HG03045 (cell line): ENCODE data around the gene SFXN3.
A peak's percentile ranks its signal among the peaks of the same experiment; 100 is the strongest.
"Not testable (repeated sequence)": the region's sequence is repeated elsewhere in the genome, so short reads cannot be mapped to it uniquely, and the experiment has no call there.

Experiments
- ATAC-seq: cut with Tn5 transposase; IDR thresholded peaks from one replicate; pipeline ENCODE4 v1.9.1; 2021; ENCODE audit warnings: mild to moderate bottlenecking, moderate library complexity; ENCODE audit not compliant: unreplicated experiment

The SFXN3 gene

GRCh38 chr10:101034404-101034803 is 3.4 kb downstream of the SFXN3 start:
- ATAC-seq: not testable (repeated sequence)

GRCh38 chr10:101035314-101035713 is 4.3 kb downstream of the SFXN3 start:
- ATAC-seq: no peak

GRCh38 chr10:101035916-101036702 is 5.1 kb downstream of the SFXN3 start:
- ATAC-seq: no peak

- ATAC-seq: no peak
Measured at GRCh38 chr10:101036726-101037125, 5.7 kb downstream of the SFXN3 start.

- ATAC-seq: no peak
Measured at GRCh38 chr10:101038484-101038883, 7.5 kb downstream of the SFXN3 start.

GRCh38 chr10:101040061-101040460 is 9.0 kb downstream of the SFXN3 start:
- no peak for ATAC-seq

- ATAC-seq: no peak
Measured at GRCh38 chr10:101040851-101041250, 9.8 kb downstream of the SFXN3 start.

- peak; percentile 56 for ATAC-seq
Measured at GRCh38 chr10:101041252-101041761, 10.3 kb downstream of the SFXN3 start.

DNA sequence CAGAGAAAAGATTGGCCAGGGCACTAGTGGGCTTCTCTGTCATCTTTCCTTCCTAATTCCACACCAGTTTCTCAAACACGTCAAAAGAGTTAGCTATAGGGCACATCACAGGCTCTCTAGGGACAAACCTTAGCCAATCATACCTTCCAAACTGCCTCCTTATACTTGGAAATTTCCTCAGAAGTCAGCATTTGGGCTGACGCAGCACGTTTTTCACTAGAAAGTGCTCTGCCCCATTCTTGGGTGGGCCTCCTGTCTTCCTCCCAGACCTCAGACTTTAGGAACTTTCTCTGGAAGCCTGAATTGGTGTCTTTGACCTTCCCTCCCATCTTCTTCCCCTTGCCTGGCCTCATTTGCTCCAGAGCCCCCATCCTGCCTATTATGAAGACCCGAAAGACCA is 11.1 kb downstream of the SFXN3 start:
- no peak for ATAC-seq

- peak; percentile 96 for ATAC-seq
Measured at GRCh38 chr10:101042667-101043362, 11.8 kb downstream of the SFXN3 start.

DNA sequence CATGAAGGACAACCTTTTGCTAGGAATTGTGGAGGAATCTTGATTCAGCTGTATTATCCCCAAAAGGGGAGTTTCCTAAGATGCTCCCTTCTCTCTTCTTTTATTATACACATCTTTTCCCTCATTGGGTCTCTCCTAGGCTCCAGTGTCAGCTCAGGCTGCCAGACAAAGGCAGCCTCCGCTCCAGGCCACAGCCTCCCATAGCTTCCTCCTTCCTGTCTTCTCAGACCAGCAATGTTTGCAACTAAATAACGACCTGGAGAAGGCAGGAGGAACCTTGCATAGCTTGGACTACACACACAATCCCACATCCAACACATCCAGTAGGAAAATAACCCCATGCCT is 12.3 kb downstream of the SFXN3 start:
- ATAC-seq: no peak

GRCh38 chr10:101044117-101044516 is 13.1 kb downstream of the SFXN3 start:
- ATAC-seq: no peak

- ATAC-seq: no peak
Measured at GRCh38 chr10:101046332-101047238, 15.6 kb downstream of the SFXN3 start.

DNA sequence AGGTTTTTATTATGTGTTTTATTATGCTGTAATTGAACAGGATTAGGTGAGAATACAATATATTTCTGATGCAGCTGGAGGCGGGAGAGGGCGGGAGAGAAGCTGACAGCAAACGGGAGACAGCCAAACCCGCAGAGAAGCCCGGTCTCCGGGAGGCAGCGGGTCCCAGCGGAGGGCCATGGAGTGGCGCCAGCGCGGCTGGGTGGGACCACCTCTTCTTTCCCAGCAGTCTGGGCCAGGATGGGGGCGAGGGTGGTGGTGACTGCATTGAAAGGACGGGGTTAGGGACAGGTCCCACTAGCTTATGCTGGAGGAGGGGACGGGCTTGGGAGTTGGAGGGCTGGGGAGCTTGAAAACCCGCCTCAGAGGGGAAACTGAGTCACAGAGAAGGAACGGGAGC is 16.2 kb downstream of the SFXN3 start:
- no peak for ATAC-seq

GRCh38 chr10:101047961-101048892 is 17.2 kb downstream of the SFXN3 start:
- ATAC-seq: no peak

DNA sequence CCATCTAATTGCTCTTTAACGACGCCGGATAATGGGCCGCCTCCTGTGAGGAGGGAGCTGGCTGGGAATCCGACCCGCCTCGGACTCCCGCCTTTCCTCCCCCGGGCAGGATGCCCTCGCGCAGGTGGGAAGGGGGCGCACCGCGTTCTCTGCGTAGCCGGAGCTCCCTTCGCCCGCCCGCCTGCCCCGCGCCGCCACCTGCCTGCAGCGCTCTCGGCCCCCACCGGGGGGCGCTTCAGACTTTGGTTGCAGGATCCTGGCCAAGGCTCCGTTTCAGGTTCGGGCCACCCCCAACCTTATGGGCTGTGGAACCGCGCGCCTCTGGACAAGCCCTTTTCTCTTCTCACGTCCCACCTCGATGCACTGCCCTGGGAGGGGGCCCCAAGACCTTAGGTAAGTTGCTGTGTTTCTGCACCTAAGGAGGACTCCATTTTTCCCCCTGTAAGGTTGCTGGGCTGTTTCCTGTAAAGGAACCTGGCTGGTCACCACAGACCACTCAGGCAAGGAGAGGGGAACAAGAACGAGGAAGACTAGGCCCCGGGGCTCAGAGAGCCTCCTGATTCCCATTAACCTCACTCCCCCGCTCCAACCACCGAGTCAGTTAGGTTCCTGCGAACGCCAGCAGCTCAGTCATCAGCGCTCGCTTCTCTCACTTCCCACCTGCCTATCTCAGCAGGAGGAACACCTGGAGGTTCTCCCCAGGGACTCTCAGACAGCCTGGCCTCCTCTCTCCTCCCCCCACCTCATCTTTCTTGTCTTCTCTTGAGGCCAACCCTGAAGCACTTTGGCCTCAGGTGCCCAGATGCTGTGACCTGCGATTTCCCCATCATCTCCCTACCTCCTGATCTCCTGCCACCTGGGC is 19.4 kb downstream of the SFXN3 start:
- peak; percentile 68 for ATAC-seq

- no peak for ATAC-seq
Measured at GRCh38 chr10:101052285-101052684, 21.3 kb downstream of the SFXN3 start.

- no peak for ATAC-seq
Measured at GRCh38 chr10:101053516-101053915, 22.5 kb downstream of the SFXN3 start.

- no peak for ATAC-seq
Measured at GRCh38 chr10:101054351-101054750, 23.3 kb downstream of the SFXN3 start.
